Measurements from ENCODE around the gene ERV3-1. TPM values are rescaled to one million over a fixed set of nuclear protein-coding genes. Genes with fewer than 3 reads are reported as not detected.

Gene ERV3-1
- total and polyA plus RNA-seq, 11 donors, result 2.8 to 13.0 (median 5.7) TPM

- intact Hi-C loops (cut with DNase I), result no loop called here
- peaks cover 0 to 73% (median 4%) of the 10 kb centered on the region in 12 donors for H3K9me3 ChIP-seq
- no peak overlapping the region for H3K27ac ChIP-seq
- WGBS, 4 donors, result 95 to 98% (median 97%) methylated on average over 2 of the region's 2 CpGs
- no peak overlapping the region for H3K4me3 ChIP-seq
- no peak for DNase-seq
- ATAC-seq, result no peak
- TF ChIP-seq CTCF (IDR thresholded peaks at IDR 0.05) (no peak), POLR2A (IDR thresholded peaks at IDR 0.05) (no peak)
- H3K4me1 ChIP-seq, result peaks cover 0 to 31% (median 7%) of the 10 kb centered on the region in 12 donors
- no peaks in the 10 kb centered on the region for H3K27me3 ChIP-seq
- H3K36me3 ChIP-seq, result peaks cover 0 to 28% (median 8%) of the 10 kb centered on the region in 9 donors
Measured at GRCh38 chr7:64996305-64996704, 10.2 kb downstream of the ERV3-1 start.

GRCh38 chr7:64993901-64994300 lies 12.6 kb downstream of the ERV3-1 start:
- H3K4me1 ChIP-seq, result peaks cover 0 to 16% (median 4%) of the 10 kb centered on the region in 12 donors
- H3K4me3 ChIP-seq, result no peak overlapping the region
- no peak overlapping the region for H3K27ac ChIP-seq
- peaks cover 0 to 84% (median 11%) of the 10 kb centered on the region in 12 donors for H3K9me3 ChIP-seq
- intact Hi-C loops (cut with DNase I), result no loop called here
- ATAC-seq (no peak), DNase-seq (no peak)
- WGBS, 4 donors, result 97 to 98% (median 98%) methylated on average over 7 of the region's 7 CpGs
- H3K36me3 ChIP-seq, result peaks cover 0 to 40% (median 7%) of the 10 kb centered on the region in 9 donors
- H3K27me3 ChIP-seq, result no peaks in the 10 kb centered on the region
- TF ChIP-seq POLR2A (IDR thresholded peaks at IDR 0.05) (no peak), CTCF (IDR thresholded peaks at IDR 0.05) (no peak)

- no peak for TF ChIP-seq POLR2A (IDR thresholded peaks at IDR 0.05)
- no peak for TF ChIP-seq CTCF (IDR thresholded peaks at IDR 0.05)
- H3K4me3 ChIP-seq, result no peak overlapping the region
- peaks cover 0 to 9% (median 2%) of the 10 kb centered on the region in 12 donors for H3K4me1 ChIP-seq
- intact Hi-C loops (cut with DNase I), result no loop called here
- no peaks in the 10 kb centered on the region for H3K27me3 ChIP-seq
- peaks cover 0 to 38% (median 6%) of the 10 kb centered on the region in 9 donors for H3K36me3 ChIP-seq
- DNase-seq, result no peak
- 76 to 97% (median 87%) methylated on average over 5 of the region's 5 CpGs for WGBS, 4 donors
- no peak for ATAC-seq
- peaks cover 0 to 76% (median 10%) of the 10 kb centered on the region in 12 donors for H3K9me3 ChIP-seq
- H3K27ac ChIP-seq, result no peak overlapping the region
Measured at GRCh38 chr7:64992971-64993370, 13.5 kb downstream of the ERV3-1 start.

- no peak for ATAC-seq
- intact Hi-C loops (cut with DNase I), result no loop called here
- Histone ChIP-seq H3K4me3 (no peak within 1 kb of the TSS), H3K36me3 (peaks cover 0 to 53% (median 6%) of the 10 kb centered on the region in 9 donors), H3K27me3 (no peaks in the 10 kb centered on the region), H3K4me1 (no peaks in the 10 kb centered on the region), H3K9me3 (peaks cover 0 to 85% (median 10%) of the 10 kb centered on the region in 12 donors), H3K27ac (no peak within 1 kb of the TSS)
- WGBS, 4 donors, result 71 to 93% (median 84%) methylated on average over 4 of the region's 4 CpGs
- no peak for DNase-seq
- TF ChIP-seq POLR2A (IDR thresholded peaks at IDR 0.05), result no peak
- TF ChIP-seq CTCF (IDR thresholded peaks at IDR 0.05), result no peak
Measured at GRCh38 chr7:64990936-64991335, 15.6 kb downstream of the ERV3-1 start, which contains the start of gene ZNF117. TSS of gene ZNF117 (minus strand) at chr7:64991036.
